Cardiac muscle cell (in vitro differentiated cells and primary cell): ENCODE data around the gene NAP1L1. TPM values are rescaled to one million over a fixed set of nuclear protein-coding genes. Genes with fewer than 3 reads are reported as not detected.

ENCODE experiments used
- DNase-seq, 2 donors: peaks; one replicate each; pipeline versions ENCODE4 v3.0.0 to v3.0.0-alpha.2; 2010 to 2017; ENCODE audit warnings: low read depth in 1 of 2, low spot score in 1 of 2
- H3K27ac ChIP-seq: fragments of 200-600 bp; sonication (generic); 2 replicates; pipeline ENCODE4 v1.5.1; 2016
- H3K27me3 ChIP-seq: fragments of 200-600 bp; sonication (generic); 2 replicates; pipeline ENCODE4 v1.6.0; 2016; ENCODE audit warnings: control low read depth
- H3K36me3 ChIP-seq: fragments of 200-600 bp; sonication (generic); 2 replicates; pipeline ENCODE4 v1.5.1; 2016; ENCODE audit warnings: control low read depth
- H3K4me1 ChIP-seq: fragments of 200-600 bp; sonication (generic); 2 replicates; pipeline ENCODE4 v1.8.1; 2017; ENCODE audit warnings: low read depth, mild to moderate bottlenecking, mixed run types
- H3K4me3 ChIP-seq: fragments of 200-600 bp; sonication (generic); 2 replicates; pipeline ENCODE4 v1.5.1; 2016; ENCODE audit warnings: mild to moderate bottlenecking
- H3K9me3 ChIP-seq: fragments of 200-600 bp; sonication (generic); 2 replicates; pipeline ENCODE4 v1.5.1; 2017; ENCODE audit warnings: low read depth, mild to moderate bottlenecking, control low read depth
- CTCF ChIP-seq: IDR thresholded peaks from 2 replicates; pipeline ENCODE4 v1.5.1; 2012; ENCODE audit warnings: low read depth, mild to moderate bottlenecking, low read length
- polyA plus RNA-seq: library from polyadenylated mRNA; unstranded; fragments of >200 nt; fragmentation: Nextera tagmentation; extraction: Ambion mirVana; gene quantifications from 2 replicates; pipeline ENCODE4 v1.2.1, GENCODE V29; 2016
- total RNA-seq: library from RNA; depleted of rRNA; stranded (reverse); fragments of >200 nt; gene quantifications from 2 replicates; pipeline ENCODE4 v1.2.3, GENCODE V29; 2016

Gene NAP1L1
- total and polyA plus RNA-seq, 2 experiments from 2014 or later = 214 to 671 TPM

GRCh38 chr12:76022506-76022905, 62.0 kb downstream of the NAP1L1 start:
- Histone ChIP-seq H3K36me3 (no peaks in the 10 kb centered on the region), H3K27me3 (no peaks in the 10 kb centered on the region), H3K27ac (no peak overlapping the region), H3K4me1 (peaks cover 7% of the 10 kb centered on the region), H3K4me3 (no peak overlapping the region), H3K9me3 (no peaks in the 10 kb centered on the region)
- TF ChIP-seq CTCF = no peak
- no peak for DNase-seq

- H3K27ac ChIP-seq = no peak overlapping the region
- TF ChIP-seq CTCF = no peak
- peak in 1 of 2 donors; percentile 96 for DNase-seq
These were observed 63.5 kb downstream of the NAP1L1 start for GRCh38 chr12:76020731-76021672.

GRCh38 chr12:76020281-76020680, 64.2 kb downstream of the NAP1L1 start:
- peak in 1 of 2 donors; percentile 75 for DNase-seq
- no peak for TF ChIP-seq CTCF

More at GRCh38 chr12:76020731-76021672, 63.5 kb downstream of the NAP1L1 start:
- Histone ChIP-seq H3K9me3 (no peaks in the 10 kb centered on the region), H3K27me3 (no peaks in the 10 kb centered on the region), H3K36me3 (no peaks in the 10 kb centered on the region), H3K4me3 (no peak overlapping the region), H3K4me1 (peaks cover 7% of the 10 kb centered on the region)

GRCh38 chr12:76018672-76019071, 65.8 kb downstream of the NAP1L1 start:
- no peak overlapping the region for H3K4me3 ChIP-seq
- H3K36me3 ChIP-seq = no peaks in the 10 kb centered on the region
- H3K27me3 ChIP-seq = no peaks in the 10 kb centered on the region
- H3K4me1 ChIP-seq = peaks cover 14% of the 10 kb centered on the region
- TF ChIP-seq CTCF = no peak
- no peak for DNase-seq
- H3K9me3 ChIP-seq = no peaks in the 10 kb centered on the region
- H3K27ac ChIP-seq = peak overlapping the region; percentile 86

More at GRCh38 chr12:76020281-76020680, 64.2 kb downstream of the NAP1L1 start:
- peaks cover 7% of the 10 kb centered on the region for H3K4me1 ChIP-seq
- H3K27me3 ChIP-seq = no peaks in the 10 kb centered on the region
- H3K36me3 ChIP-seq = no peaks in the 10 kb centered on the region
- H3K4me3 ChIP-seq = no peak overlapping the region
- no peaks in the 10 kb centered on the region for H3K9me3 ChIP-seq
- no peak overlapping the region for H3K27ac ChIP-seq

GRCh38 chr12:76018111-76018510, 66.4 kb downstream of the NAP1L1 start:
- Histone ChIP-seq H3K4me1 (peaks cover 14% of the 10 kb centered on the region), H3K27ac (peak overlapping the region; percentile 86), H3K4me3 (no peak overlapping the region), H3K9me3 (no peaks in the 10 kb centered on the region), H3K27me3 (no peaks in the 10 kb centered on the region), H3K36me3 (no peaks in the 10 kb centered on the region)
- no peak for TF ChIP-seq CTCF
- peak; percentile 58 to 93 for DNase-seq
